ENCODE measurements around the gene TBC1D4.

- TF ChIP-seq CTCF (IDR thresholded peaks at IDR 0.05), result no peak
- TF ChIP-seq ZFX (IDR thresholded peaks at IDR 0.05; ENCODE audit: borderline replicate concordance), result no peak
Measured at GRCh38 chr13:75325711-75326110, 156.3 kb downstream of the TBC1D4 start.

Data from 22Rv1 (cell line).